Measurements from ENCODE around the gene NFATC1.

NFATC1 gene

DNA sequence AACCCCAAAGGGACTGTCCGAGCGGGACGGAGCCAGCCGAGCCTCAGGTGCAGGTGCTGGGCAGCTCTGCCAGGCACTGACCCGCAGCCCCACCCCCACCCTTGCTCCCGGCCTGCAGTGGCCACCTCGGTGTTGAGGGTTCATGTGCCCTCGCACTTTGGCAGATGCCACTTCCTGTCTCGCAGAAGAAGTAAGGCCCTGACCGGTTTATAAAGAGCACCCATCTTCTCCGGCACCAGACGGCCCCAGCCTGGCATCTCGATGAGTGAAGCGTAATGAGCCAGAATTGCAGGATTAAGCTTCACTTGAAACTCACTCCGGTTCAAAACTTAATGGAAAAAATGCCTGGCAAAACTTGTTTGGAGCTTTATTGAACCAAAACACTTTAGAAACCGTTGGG, 10.9 kb upstream of the NFATC1 start:
- no peak for DNase-seq (ENCODE audit: extremely low read depth, insufficient read length)

GRCh38 chr18:79385326-79385707, 10.4 kb upstream of the NFATC1 start:
- H3K36me3 ChIP-seq (ENCODE audit: control insufficient read depth, insufficient read depth, low read length), result no peaks in the 10 kb centered on the region

More for the DNA sequence above, 10.9 kb upstream of the NFATC1 start:
- H3K4me3 ChIP-seq (replicated peaks; ENCODE audit: low read depth, low read length), result no peak overlapping the region
- no peaks in the 10 kb centered on the region for H3K36me3 ChIP-seq (ENCODE audit: control insufficient read depth, insufficient read depth, low read length)
- TF ChIP-seq, protein P1, sequence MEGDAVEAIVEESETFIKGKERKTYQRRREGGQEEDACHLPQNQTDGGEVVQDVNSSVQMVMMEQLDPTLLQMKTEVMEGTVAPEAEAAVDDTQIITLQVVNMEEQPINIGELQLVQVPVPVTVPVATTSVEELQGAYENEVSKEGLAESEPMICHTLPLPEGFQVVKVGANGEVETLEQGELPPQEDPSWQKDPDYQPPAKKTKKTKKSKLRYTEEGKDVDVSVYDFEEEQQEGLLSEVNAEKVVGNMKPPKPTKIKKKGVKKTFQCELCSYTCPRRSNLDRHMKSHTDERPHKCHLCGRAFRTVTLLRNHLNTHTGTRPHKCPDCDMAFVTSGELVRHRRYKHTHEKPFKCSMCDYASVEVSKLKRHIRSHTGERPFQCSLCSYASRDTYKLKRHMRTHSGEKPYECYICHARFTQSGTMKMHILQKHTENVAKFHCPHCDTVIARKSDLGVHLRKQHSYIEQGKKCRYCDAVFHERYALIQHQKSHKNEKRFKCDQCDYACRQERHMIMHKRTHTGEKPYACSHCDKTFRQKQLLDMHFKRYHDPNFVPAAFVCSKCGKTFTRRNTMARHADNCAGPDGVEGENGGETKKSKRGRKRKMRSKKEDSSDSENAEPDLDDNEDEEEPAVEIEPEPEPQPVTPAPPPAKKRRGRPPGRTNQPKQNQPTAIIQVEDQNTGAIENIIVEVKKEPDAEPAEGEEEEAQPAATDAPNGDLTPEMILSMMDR (IDR thresholded peaks at IDR 0.05; ENCODE audit: insufficient read depth, low read length, poor library complexity, severe bottlenecking), result no peak
- no peaks in the 10 kb centered on the region for H3K27me3 ChIP-seq (replicated peaks; ENCODE audit: control insufficient read depth, insufficient read depth, low read length)

DNA sequence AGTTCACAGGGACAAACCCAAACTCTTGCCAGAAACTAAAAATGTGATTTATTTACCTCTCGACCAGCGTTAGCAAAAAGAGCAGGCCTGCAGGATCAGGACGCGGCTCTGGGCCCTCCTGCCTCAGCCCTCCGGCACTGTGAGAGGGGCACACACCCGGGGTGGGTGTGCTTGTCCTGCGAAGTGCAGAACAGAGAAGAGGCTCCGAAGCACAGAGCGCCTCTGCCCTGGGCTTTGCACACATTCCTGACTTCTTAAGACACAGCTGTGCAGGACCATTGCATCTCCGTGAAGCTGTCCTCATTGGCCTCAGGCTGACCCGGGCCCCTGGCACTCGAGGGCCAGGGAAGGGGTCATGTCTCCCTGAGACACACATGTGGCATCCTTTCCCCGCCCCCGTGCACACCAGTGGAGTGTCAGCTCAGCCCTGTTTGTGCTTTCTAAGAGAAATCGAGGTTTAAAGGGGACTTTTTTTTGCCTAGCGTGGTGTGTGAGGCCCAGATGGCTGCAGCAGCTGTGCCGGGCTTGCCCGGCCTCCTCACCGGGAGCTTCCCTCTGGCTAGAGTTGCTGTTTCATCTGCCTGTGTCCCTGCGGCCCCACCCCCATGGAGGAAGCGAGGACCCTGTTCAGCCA, 9.9 kb upstream of the NFATC1 start:
- Histone ChIP-seq H3K36me3 (ENCODE audit: control insufficient read depth, insufficient read depth, low read length) (no peaks in the 10 kb centered on the region), H3K4me3 (replicated peaks; ENCODE audit: low read depth, low read length) (no peak overlapping the region), H3K27me3 (replicated peaks; ENCODE audit: control insufficient read depth, insufficient read depth, low read length) (no peaks in the 10 kb centered on the region)
- TF ChIP-seq, protein P1 (IDR thresholded peaks at IDR 0.05; ENCODE audit: insufficient read depth, low read length, poor library complexity, severe bottlenecking), result no peak
- DNase-seq (ENCODE audit: extremely low read depth, insufficient read length), result no peak

More at GRCh38 chr18:79385326-79385707, 10.4 kb upstream of the NFATC1 start:
- Histone ChIP-seq H3K4me3 (replicated peaks; ENCODE audit: low read depth, low read length) (no peak overlapping the region), H3K27me3 (replicated peaks; ENCODE audit: control insufficient read depth, insufficient read depth, low read length) (no peaks in the 10 kb centered on the region)
- DNase-seq (ENCODE audit: extremely low read depth, insufficient read length), result no peak
- TF ChIP-seq, protein P1 (IDR thresholded peaks at IDR 0.05; ENCODE audit: insufficient read depth, low read length, poor library complexity, severe bottlenecking), result no peak

DNA sequence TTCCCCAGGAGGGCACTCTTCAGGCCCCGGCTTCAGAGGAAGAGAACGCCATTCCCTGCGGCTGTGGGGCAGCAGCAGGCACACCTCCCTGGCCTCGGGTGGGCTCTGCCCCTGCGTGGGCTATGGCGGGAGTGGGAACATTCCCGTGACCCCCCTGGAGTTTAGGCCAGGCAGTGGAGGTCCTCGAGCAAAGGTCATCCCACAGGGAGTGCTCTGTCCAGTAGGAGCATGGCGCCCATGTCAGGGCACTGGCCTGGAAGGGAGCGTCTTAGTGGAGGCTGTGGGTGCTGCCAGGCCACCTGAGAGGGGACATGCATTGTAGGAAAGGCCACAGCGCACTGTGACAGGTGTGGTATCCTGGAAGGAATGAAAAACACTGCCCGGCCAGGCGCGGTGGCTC, 9.2 kb upstream of the NFATC1 start:
- Histone ChIP-seq H3K36me3 (ENCODE audit: control insufficient read depth, insufficient read depth, low read length) (no peaks in the 10 kb centered on the region), H3K4me3 (replicated peaks; ENCODE audit: low read depth, low read length) (no peak overlapping the region), H3K27me3 (replicated peaks; ENCODE audit: control insufficient read depth, insufficient read depth, low read length) (no peaks in the 10 kb centered on the region)
- TF ChIP-seq, protein P1 (IDR thresholded peaks at IDR 0.05; ENCODE audit: insufficient read depth, low read length, poor library complexity, severe bottlenecking), result no peak
- no peak for DNase-seq (ENCODE audit: extremely low read depth, insufficient read length)

GRCh38 chr18:79387214-79387613, 8.5 kb upstream of the NFATC1 start:
- H3K4me3 ChIP-seq (replicated peaks; ENCODE audit: low read depth, low read length), result no peak overlapping the region
- no peaks in the 10 kb centered on the region for H3K27me3 ChIP-seq (replicated peaks; ENCODE audit: control insufficient read depth, insufficient read depth, low read length)
- TF ChIP-seq, protein P1 (IDR thresholded peaks at IDR 0.05; ENCODE audit: insufficient read depth, low read length, poor library complexity, severe bottlenecking), result no peak
- no peak for DNase-seq (ENCODE audit: extremely low read depth, insufficient read length)
- H3K36me3 ChIP-seq (ENCODE audit: control insufficient read depth, insufficient read depth, low read length), result no peaks in the 10 kb centered on the region

DNA sequence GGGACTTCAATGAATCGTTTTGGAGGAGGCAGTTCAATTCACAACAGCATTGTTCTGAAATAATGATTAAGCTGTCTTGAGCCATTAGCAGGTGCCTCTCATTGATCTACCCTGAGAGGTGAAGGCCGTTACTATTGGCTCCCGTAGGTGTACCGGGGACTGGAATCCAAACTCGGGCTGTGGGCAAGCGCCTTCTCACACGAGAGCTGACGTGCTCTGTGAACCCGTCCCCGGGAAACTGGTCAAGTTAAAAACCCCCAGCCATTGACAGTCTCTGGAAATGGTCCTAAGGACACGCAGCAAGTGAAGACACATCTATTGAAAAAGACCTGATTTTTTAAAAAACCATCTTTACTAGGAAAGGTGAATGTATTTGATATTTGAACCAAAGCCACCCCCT, 8.1 kb upstream of the NFATC1 start:
- TF ChIP-seq, protein P1 (IDR thresholded peaks at IDR 0.05; ENCODE audit: insufficient read depth, low read length, poor library complexity, severe bottlenecking), result no peak

More for the DNA sequence above, 8.1 kb upstream of the NFATC1 start:
- no peak for DNase-seq (ENCODE audit: extremely low read depth, insufficient read length)
- Histone ChIP-seq H3K4me3 (replicated peaks; ENCODE audit: low read depth, low read length) (no peak overlapping the region), H3K36me3 (ENCODE audit: control insufficient read depth, insufficient read depth, low read length) (no peaks in the 10 kb centered on the region), H3K27me3 (replicated peaks; ENCODE audit: control insufficient read depth, insufficient read depth, low read length) (no peaks in the 10 kb centered on the region)

Measured in GM06990 (cell line).